Endodermal cell (in vitro differentiated cells): ENCODE measurements around the gene TPRN. TPM values are rescaled to one million over a fixed set of nuclear protein-coding genes. Genes with fewer than 3 reads are reported as not detected.
A peak's percentile ranks its signal among the peaks of the same experiment; 100 is the strongest.

Experiments used
- DNase-seq: peaks from one replicate; pipeline ENCODE4 v3.0.0-alpha.2; 2017
- H3K27ac ChIP-seq: 2 replicates; pipeline ENCODE4 v1.5.1; 2013; ENCODE audit warnings: mild to moderate bottlenecking, low read depth, low read length, moderate library complexity
- H3K27me3 ChIP-seq: 2 replicates; pipeline ENCODE4 v1.6.1; 2013; ENCODE audit warnings: mild to moderate bottlenecking, low read length, moderate library complexity; ENCODE audit not compliant: insufficient read depth, control insufficient read depth, poor library complexity, severe bottlenecking
- H3K36me3 ChIP-seq: 2 replicates; pipeline ENCODE4 v1.7.0; 2013; ENCODE audit warnings: mild to moderate bottlenecking, low read length, moderate library complexity; ENCODE audit not compliant: control insufficient read depth, insufficient read depth
- H3K4me1 ChIP-seq: one replicate; pipeline ENCODE4 v1.7.0; 2013; ENCODE audit warnings: low read length; ENCODE audit not compliant: control insufficient read depth, insufficient read depth
- H3K4me3 ChIP-seq: 2 replicates; pipeline ENCODE4 v1.5.1; 2013; ENCODE audit warnings: mild to moderate bottlenecking, low read length, moderate library complexity
- H3K9ac ChIP-seq: 2 replicates; pipeline ENCODE4 v1.6.1; 2013; ENCODE audit warnings: mild to moderate bottlenecking, low read length, moderate library complexity; ENCODE audit not compliant: poor library complexity, severe bottlenecking; ENCODE audit errors: extremely low read depth
- H3K9me3 ChIP-seq: 2 replicates; pipeline ENCODE4 v1.6.1; 2013; ENCODE audit warnings: mild to moderate bottlenecking, low read length, moderate library complexity; ENCODE audit not compliant: control insufficient read depth
- H3K27ac Mint-ChIP-seq: 2 replicates; pipeline ENCODE4 v1.8.0; 2020; ENCODE audit warnings: mixed read lengths
- H3K27me3 Mint-ChIP-seq: 2 replicates; pipeline ENCODE4 v1.8.0; 2021; ENCODE audit warnings: mild to moderate bottlenecking, mixed read lengths; ENCODE audit not compliant: insufficient read depth
- H3K36me3 Mint-ChIP-seq: 2 replicates; pipeline ENCODE4 v1.8.0; 2020; ENCODE audit warnings: low read depth, mixed read lengths
- H3K4me1 Mint-ChIP-seq: 2 replicates; pipeline ENCODE4 v1.8.0; 2020; ENCODE audit warnings: mixed read lengths
- H3K4me3 Mint-ChIP-seq: 2 replicates; pipeline ENCODE4 v1.8.0; 2020; ENCODE audit warnings: mild to moderate bottlenecking, moderate library complexity, mixed read lengths
- H3K9me3 Mint-ChIP-seq: 2 replicates; pipeline ENCODE4 v1.8.0; 2020; ENCODE audit warnings: mild to moderate bottlenecking, mixed read lengths
- CTCF ChIP-seq: fragments of 200-600 bp; sonication (generic); conservative IDR thresholded peaks from 2 replicates; pipeline ENCODE4 v1.5.0; 2021; ENCODE audit warnings: antibody characterized with exemption, mild to moderate bottlenecking
- WGBS, 2 experiments: methylation state at CpG; one replicate each; pipeline versions ENCODE4 v1.1.5 to v1.1.7; 2013; ENCODE audit warnings: missing lambda C conversion rate in 2 of 2, mixed read lengths in 1 of 2; ENCODE audit not compliant: insufficient coverage in 1 of 2, insufficient read length in 1 of 2; 5-methylcytosine and 5-hydroxymethylcytosine counted together
- total RNA-seq, 2 donors: library from RNA; stranded (reverse); fragmentation: NEBNext Ultra II Directional in 1 of 2; extraction: Animal tissue kit (Norgen Biotek cat#: 25700) in 1 of 2; gene quantifications; 2 replicates in 1 of 2; 3 replicates in 1 of 2; pipeline ENCODE4 v1.2.1, GENCODE V29; 2021

Gene TPRN
- total RNA-seq, 2 donors from 2014 or later: 19.0 to 23.9 TPM

- no peak overlapping the region for H3K27ac ChIP-seq
- H3K9me3 ChIP-seq: no peaks in the 10 kb centered on the region
- no peak overlapping the region for H3K27ac Mint-ChIP-seq
- peaks cover 26% of the 10 kb centered on the region for H3K27me3 Mint-ChIP-seq
- H3K4me1 ChIP-seq: no peaks in the 10 kb centered on the region
- no peak overlapping the region for H3K4me3 Mint-ChIP-seq
- 67 to 75% methylated on average over 27 to 34 of the region's 34 CpGs for WGBS, 2 experiments
- H3K36me3 Mint-ChIP-seq: no peaks in the 10 kb centered on the region
- peaks cover 24% of the 10 kb centered on the region for H3K27me3 ChIP-seq
- H3K36me3 ChIP-seq: no peaks in the 10 kb centered on the region
- TF ChIP-seq CTCF: no peak
- DNase-seq: peak; percentile 89
- no peak overlapping the region for H3K4me3 ChIP-seq
- H3K9ac ChIP-seq: no peak overlapping the region
- H3K9me3 Mint-ChIP-seq: no peaks in the 10 kb centered on the region
- H3K4me1 Mint-ChIP-seq: no peaks in the 10 kb centered on the region
Observed at GRCh38 chr9:137150617-137151457, 49.7 kb downstream of the TPRN start.

GRCh38 chr9:137149942-137150616, 50.5 kb downstream of the TPRN start:
- Histone ChIP-seq H3K4me3 (no peak overlapping the region), H3K9ac (no peak overlapping the region), H3K27ac (no peak overlapping the region), H3K36me3 (no peaks in the 10 kb centered on the region), H3K9me3 (no peaks in the 10 kb centered on the region), H3K27me3 (peaks cover 16% of the 10 kb centered on the region), H3K4me1 (no peaks in the 10 kb centered on the region)
- H3K27me3 Mint-ChIP-seq: peaks cover 19% of the 10 kb centered on the region
- TF ChIP-seq CTCF: no peak
- no peak overlapping the region for H3K27ac Mint-ChIP-seq
- H3K9me3 Mint-ChIP-seq: no peaks in the 10 kb centered on the region
- H3K4me3 Mint-ChIP-seq: no peak overlapping the region
- DNase-seq: peak; percentile 80
- no peaks in the 10 kb centered on the region for H3K36me3 Mint-ChIP-seq
- no peaks in the 10 kb centered on the region for H3K4me1 Mint-ChIP-seq
- 82 to 85% methylated on average over 16 to 20 of the region's 20 CpGs for WGBS, 2 experiments

- H3K9me3 ChIP-seq: no peaks in the 10 kb centered on the region
- no peak overlapping the region for H3K9ac ChIP-seq
- H3K27me3 Mint-ChIP-seq: peaks cover 14% of the 10 kb centered on the region
- peaks cover 14% of the 10 kb centered on the region for H3K27me3 ChIP-seq
- no peak for DNase-seq
- no peak overlapping the region for H3K4me3 Mint-ChIP-seq
- no peaks in the 10 kb centered on the region for H3K4me1 Mint-ChIP-seq
- no peak overlapping the region for H3K27ac Mint-ChIP-seq
- no peak for TF ChIP-seq CTCF
- no peaks in the 10 kb centered on the region for H3K36me3 ChIP-seq
- WGBS, 2 experiments: 81 to 83% methylated on average over 5 of the region's 5 CpGs
- H3K36me3 Mint-ChIP-seq: no peaks in the 10 kb centered on the region
- no peaks in the 10 kb centered on the region for H3K9me3 Mint-ChIP-seq
- no peak overlapping the region for H3K4me3 ChIP-seq
- no peak overlapping the region for H3K27ac ChIP-seq
- H3K4me1 ChIP-seq: no peaks in the 10 kb centered on the region
Observed at GRCh38 chr9:137149363-137149762, 51.2 kb downstream of the TPRN start.
